NCI-H510A (cell line): ENCODE data around the gene EIF4E1B.

Experiments
- DNase-seq: peaks from one replicate; lab custom pipeline; 2025; lab: John Stamatoyannopoulos, UW

The EIF4E1B gene

DNA sequence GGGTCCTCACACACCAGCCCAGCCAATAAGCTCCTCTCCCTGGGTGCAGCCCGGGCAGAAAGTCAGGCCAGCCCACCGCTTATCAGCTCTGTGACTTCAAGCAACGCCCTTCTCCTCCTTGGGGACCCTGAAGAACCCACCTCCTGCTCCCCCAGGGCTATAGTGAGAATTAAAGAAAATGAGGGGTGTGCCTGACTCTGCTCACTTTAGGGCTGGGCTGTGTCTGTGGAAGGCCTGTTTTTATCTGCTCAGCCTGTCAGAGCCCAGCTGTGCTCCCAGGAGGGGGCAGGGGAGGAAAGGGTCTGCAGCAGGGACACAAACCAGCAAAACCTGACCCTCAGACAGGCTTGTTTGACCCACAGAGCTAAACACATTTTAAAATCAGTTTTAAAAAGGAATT, 24.4 kb upstream of the EIF4E1B start:
- no peak for DNase-seq

DNA sequence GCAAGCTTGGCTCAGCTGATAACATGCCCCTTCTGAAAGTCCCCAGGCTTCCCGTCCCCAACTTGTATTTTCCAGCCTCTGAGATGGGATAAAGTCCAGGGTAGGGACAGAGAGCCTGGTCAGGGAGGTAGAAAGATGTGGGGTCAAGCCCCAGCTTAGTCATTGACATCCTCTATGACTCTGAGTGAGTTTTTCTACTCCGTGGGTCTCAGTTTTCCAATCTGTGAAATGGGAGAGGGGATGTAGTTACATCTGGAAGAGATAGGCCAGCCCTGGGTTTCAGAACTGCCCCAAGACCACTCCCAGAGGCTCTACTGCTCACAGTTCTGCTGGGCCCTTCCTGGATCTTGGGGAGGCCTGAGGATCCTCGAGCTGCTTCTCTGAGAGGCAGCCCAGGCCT, 23.6 kb upstream of the EIF4E1B start:
- DNase-seq: no peak

DNA sequence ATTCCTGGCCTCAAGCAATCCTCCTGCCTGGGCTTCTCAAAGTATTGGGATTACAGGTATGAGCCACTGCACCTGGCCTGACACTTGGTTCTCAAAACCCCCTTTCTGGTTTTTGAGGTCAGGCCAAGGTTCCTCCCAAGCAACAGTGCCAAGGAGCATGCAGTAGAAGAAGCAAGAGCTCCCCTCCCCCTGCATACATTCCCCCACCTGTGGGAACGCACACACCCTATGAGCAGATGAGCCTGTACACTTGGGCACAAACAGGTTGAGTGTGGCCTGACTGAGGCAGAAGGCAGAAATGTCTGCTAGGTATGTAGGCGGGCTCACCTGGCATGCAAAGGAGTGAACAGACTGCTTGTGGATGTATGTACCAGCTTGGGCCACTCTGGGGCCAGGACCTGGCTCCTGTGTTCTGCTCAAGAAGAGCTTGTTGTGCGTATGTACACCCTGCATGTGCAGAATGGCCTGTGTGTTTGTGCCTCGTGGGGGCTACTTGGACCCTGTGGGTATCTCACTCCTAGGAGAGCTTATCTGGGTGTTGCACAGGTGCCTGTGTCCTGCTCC, 22.3 kb upstream of the EIF4E1B start:
- no peak for DNase-seq

DNA sequence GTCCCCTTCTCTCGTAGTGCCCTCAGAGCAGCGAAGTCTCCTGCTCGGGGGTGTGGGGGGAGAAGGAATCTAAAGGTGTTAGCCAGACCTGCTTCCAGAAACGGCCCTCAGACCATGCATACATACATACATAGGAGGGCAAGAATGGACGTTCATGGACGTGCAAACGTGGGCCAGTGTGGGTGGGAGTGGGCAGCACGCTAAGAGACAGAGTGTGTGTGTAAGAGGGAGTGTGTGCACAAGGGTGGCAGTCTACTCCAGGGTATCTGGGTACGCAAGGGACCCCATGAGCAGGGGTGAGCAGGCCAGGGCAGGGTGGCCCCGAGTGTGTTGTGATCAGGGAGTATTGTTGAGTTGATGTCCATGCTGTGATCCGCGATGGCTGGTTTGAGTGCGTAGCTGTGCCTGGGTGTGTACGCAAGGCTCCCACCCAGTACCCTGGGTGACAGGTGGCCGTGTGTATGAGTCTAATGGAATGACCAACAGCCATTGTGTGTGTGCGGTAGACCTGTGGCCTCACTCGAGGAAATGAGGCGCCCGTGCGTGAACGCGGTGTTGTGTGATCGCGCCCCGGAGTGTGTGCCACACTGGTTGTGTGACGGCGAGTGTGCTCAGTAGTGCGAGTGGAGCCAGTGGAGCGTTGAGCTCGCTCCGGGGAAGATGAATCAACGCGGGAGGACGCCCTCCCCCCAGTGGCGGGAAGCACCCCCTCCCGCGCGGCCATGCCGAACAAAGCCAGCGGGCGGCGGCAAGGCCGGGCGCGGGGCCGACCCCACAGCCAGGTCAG, 21.3 kb upstream of the EIF4E1B start:
- no peak for DNase-seq

DNA sequence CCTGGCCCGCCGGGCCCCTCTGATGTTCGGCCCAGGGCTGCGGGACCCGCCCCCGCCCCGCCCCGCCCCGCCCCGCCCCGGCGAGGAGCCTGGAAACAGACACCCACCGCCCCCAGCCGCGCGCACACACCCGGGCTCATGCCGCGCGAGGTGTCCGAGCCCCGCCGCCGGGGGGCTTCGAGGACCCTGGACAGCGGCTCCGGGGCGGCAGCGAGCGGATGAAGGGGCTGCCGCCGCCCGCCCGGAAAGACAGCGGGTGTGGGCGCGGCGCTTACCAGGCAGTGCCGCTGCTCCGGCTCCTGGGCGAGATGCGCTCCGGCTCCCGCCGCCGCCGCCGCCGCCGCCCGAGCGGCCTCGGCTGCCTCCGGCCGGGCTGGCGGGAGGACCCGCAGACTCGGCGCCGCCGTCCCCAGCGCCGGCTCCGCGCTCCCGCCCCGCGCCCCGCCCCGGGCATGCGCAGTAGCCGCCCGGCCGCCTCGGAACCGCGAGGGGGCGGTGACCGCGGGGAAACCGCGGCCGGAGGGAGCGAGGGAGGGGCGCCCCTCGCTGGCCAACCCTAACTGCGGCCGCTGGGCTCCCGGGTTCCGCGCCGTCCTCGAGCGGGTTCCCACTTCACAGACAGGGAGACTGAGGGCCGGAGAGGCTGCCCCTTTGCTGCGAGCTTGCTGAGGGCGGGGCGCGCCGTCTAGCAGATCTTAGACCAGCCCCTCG, 20.6 kb upstream of the EIF4E1B start, which contains the start of gene GPRIN1:
TSS of gene GPRIN1 (minus strand) at position 433 of the 711 bp plus-strand sequence. CDS start 10,322 bp downstream, outside the sequence.
- DNase-seq: peak; percentile 27

DNA sequence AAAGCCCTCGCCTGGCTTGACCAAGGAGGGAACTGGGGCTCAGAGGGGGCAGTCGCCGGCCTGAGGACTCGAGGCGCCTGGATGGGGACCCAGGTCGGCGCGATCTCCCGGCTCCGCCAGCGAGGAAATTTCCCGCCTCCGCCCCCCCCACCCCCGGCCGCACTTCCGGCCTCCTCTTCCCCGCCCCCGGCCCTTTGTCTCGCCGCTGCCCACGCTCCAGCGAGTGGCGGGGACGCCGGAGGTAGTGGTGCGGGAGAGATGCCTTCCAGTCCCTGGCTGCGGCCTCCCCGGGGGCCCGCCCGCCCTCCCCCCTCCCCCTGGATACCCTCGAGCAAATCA, 20.1 kb upstream of the EIF4E1B start:
- DNase-seq: no peak

DNA sequence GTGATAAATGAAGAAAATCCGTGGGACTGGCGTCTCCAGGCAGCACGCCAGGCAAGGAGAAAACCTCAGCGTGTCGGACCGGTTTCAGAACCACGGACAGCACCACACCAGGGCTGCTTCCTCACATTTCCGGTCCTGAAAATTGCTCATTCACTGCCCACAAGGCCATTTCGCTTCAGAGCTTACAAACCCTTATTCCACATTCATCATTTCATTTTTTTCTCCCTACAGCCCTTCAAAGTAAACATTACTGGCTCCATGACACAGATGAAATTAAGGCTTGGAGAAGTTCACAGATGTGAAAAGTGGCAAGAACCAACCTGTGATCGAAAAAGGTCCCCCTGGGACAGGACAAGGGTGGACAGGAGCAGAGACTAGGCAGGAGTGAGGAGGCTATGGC, 19.0 kb upstream of the EIF4E1B start:
- no peak for DNase-seq

DNA sequence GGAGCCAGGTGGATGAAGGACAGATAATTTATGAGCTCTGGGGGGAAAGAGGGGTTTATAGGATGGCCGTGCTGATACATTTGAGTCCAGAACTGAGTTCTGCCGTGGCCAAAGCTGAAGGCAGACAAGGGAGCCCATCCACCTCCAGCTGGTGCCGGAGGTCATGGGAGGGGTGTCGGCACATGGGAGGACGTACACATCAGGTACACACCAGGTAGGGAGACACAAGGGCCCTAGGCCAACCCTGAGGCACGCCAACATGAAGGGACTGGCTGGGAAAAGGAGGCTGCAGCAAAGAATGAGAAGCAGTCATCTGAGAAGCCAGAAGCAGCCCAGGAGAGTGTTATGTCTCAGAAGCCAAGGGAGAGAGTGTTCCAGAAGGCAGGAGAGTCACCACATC, 18.5 kb upstream of the EIF4E1B start:
- DNase-seq: no peak

DNA sequence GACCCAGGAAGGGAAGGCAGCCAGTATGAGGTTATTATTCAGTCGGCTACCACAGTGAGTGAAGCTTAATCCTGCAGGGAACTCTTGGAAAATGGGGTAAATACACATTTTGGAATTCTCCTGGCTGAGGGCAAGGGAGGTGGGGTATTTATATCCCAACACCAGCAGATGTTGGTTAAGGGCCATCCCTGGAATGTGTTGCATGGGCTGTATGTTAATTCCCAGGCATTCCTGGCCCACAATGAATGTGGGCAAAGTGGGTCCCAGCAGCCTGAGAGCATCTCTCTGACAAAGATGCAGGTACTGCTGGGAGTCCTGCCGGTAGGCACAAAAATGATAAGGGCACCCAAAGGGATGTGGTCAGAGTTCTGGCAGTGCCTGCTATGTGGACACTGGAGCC, 17.6 kb upstream of the EIF4E1B start:
- DNase-seq: no peak

DNA sequence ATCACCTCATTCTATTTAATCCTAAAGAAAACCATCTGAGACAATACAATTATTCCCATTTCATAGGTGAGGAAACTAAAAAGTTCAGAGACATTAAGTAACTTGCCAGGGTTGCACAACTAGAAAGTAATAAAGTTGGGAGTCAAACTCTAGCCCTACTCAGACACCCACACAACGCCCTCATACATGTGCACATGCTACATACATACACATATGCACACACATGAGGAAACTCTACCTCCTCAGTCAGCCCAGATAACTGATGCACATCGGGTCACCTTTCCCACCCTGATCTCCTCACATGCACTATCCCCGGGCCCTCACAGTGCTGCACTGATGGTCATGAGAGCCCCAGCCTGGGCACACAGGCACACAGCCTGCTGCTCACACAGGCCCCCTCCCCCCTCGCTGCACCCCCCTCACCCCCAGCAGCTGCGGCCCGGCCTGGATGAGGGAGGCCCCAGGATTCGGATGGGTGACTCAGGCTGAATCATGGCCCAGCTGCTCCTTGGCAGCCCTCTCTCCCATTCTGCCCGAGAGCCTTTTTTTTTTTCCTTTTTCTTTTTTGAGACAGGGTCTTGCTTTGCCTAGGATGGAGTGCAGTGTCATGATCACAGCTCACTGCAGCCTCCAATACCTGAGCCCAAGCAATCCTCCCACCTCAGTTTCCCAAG, 15.5 kb upstream of the EIF4E1B start:
- no peak for DNase-seq

DNA sequence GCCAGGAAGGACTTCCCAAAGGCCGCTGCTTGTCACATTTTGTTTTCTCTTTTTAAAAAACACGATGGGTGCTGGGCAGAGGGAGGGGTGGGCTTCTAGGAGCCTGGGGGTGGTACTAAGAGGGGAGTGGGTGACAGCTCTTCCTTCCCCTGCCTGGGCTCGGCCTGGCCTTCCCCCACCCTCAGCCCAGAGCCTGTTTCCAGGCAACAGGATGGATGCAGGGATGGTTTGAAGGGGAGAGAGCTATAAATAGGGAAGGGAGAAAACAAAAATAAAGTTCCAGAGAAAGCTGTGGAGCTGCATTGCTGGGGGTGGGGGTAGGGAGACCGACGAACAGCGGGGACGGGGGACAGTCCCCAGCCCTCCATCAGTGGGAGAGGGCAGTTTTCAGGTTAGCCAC, 14.0 kb upstream of the EIF4E1B start:
- DNase-seq: no peak

DNA sequence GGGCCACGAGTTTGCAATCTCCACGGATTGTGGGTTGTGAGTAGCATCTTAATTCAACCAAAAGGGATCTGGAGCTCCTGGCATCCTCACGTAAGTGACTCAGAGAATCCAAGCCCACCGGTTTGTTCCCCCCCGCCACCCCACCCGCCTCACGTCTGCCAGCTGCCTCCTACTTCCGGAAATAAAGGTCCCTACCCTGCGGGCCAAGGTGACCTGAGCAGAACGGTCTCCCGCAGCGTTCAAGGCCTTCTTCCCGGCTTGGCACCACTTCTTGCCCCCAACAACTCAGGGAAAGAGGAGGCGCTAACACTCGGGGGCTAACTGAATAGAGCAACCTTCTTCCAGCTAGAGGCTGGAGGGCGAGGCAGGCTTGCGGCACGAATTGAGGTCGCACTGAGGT, 11.7 kb upstream of the EIF4E1B start:
- DNase-seq: no peak

DNA sequence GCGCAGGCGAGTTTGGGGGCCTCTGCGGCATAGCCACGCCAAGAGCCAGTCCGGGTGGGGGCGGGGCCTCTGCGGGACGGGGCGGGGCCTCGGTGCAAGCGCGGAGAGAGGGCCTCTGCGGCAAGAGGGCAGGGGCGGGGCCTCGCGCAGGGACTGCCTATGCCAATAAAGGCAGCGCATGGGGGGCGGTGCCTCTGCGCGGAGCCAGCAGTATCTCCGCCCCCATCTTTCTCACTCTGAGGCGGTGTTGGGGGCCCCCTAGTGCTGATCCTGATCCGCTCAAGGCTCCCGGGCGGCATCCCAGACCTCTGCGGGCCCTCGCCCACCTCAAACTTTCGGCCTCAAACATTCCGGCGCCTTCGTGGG, 11.3 kb upstream of the EIF4E1B start:
- DNase-seq: no peak

DNA sequence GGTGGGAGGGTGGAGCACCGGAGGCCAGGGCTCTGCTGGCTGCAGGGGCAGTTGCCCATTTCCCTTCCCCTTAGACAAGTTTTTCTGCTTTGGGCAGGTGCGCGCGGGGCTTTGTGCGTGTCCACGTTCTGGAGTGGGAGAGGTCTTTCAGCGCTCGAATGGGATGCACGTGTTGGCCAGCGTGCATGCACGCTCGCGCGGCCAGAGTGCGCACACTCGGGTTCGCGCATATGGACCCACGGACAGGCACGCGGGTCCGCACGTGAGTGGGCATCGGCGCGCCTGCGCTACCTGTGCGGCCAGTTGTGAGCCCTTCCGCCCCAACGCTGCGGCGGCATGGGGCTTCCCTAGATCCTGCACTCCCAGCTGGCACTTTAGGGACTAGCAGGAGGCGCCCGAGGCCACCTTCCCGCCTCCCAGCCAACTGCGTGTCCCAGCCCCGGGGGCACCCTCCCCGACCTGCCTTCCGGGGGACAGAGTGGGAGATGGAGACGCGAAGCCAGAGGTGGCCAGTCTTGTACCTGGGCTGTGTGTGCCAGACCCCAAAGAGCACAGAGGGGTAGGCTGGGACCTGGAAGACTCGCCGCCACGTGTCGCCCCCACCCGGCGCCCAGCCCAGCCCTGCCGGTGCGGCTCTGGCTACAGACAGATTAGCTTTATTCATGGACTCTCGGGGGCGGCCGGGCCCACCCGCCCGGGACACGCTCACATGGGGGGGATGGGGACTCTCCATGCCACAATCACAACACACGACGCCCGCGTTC, 10.7 kb upstream of the EIF4E1B start:
- no peak for DNase-seq

DNA sequence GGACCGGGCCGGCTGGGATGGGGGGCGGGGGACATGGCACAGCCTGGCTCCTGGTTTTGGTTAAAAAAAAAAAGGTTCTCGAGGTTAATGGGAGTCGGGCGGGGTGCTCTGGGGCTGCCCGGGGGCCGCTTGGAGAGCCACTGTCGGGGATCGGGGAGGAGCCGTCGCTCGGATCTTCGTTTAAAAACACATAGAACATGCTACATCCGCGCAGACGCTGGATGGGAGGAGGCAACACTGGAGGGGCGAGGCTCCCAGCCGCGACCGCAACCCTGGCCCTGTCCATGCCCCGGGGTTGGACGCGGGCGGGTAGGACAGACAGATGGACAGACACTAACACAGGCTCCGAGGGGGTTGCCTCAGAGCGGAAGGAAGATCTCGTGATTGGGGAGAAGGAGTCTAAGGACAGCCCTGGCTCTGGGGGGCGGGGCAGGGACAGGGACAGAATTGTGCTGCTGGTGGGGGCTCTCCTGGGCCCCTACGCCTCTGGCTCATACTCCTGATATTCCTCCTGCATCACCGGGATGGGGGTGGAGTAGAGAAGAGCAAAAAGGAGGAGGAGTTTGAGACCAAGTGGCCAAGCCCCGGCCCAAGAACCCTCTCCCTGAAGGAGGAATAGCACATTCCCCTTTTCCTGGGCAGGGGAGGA, 10.0 kb upstream of the EIF4E1B start:
- DNase-seq: no peak

DNA sequence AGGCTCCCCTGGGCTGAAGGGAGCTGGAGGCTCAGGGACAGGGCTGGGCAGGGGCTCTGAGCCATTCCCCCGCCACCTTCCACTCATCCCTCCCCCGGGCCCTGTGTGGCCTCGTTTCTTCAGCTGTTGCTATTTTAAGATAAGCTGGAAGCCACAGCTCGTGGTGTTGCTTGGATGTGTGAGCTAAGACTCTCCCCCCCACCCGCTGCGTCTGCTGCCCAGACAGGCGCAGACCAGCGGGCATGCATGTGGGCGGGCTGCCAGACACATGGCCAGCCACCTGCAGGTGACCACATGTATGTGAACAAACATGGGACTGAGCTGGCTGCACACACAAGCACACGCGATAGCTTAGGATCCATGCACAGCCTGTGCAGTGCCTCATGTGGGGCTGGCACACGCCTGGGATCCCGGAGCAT, 8.8 kb upstream of the EIF4E1B start:
- DNase-seq: no peak

DNA sequence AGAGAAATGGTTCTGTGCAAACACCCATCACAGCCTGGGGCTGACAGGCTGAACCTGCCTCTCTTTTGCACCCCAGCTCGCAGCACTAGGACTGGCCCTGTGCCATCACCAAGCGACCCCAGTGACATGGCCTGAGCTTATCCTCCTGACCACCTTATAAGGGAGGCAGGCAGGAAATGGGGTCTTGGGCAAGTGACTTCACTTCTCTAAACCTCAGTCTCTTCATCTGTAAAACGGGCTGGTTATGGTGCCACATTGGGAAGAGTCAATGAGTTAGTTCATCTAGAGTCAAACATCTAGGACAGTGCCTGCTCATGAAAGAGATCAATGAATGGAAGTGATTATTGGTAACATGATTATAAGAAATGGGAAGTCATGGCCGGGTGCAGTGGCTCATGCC, 6.3 kb upstream of the EIF4E1B start:
- no peak for DNase-seq

DNA sequence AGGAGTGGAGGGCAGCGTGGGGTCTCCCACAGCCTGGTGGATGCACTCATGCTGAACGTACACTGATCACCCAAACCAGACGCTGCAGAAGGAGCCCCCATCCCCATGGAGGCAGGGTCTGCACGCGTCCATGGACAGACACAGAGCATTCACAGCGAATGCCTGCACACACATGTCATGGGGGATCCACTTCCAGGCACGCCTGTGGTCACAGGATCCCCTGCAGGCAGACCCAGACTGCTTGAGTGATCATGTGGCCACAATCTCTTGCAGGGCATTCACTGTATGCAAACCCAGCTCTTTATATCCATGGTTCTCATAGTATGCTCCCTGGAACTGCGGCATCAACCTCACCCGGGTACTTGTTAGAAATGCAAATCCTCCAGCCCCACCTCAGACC, 5.5 kb upstream of the EIF4E1B start:
- no peak for DNase-seq

DNA sequence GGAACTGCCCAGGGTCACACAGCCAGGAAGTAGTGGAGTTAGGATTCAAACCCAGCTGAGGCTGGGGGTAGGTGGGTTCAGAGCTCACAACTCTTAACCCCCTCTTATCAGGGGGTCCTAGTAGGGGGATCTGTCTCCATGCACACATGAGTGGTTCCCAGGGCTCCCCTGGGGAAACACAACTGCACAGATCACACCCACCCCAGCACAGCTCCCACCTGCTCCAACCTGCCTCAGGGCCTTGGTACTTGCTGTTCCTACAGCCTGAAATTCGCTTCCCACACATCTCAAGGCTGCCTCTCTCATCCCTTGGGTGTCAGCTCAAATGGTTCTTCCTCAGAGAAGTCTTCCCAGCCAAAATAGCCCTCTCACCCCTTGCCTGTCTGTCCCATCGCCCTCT, 5.0 kb upstream of the EIF4E1B start:
- DNase-seq: no peak

DNA sequence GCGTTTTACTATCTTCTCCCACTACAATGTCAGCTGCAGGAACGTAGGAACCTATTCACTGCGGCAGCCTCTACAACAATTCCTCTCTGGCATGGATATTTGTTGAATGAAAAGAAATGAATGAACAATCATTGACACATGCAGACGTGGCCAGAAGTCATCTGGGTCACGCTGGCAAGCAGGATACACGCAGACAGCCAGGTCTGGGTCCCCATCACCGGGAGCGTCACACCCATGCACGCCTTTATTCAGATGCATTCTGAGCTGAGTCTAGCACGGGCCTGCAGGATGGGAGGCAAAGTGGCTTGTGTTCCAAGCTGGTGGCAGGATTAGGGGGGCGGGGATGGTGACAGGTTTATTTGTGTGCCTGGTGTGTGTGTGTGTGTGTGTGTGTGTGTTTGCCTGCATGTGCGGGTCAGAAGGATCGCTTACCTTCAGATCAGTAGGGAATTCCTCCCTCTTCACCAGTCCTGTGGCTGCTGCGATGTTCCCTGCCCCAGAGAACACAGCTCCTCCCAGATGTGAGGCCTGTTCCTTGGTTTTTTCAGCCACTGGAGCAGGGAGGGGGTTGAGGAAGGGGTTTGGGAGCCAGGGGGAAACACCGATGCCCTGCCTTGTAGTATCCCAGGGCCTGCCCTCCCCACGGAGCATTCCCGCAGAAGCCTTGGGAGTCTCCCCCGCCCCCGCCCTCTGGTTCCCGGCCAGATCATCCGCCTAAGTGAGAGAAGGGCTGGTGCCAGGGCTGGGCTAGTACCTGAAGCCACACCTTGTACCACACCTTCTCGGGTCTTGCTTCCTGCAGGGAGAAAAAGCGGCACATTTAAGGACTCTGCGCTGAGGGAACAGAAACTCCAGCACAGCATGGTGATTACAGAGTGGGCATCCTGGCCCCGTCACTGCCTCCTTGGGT, 4.3 kb upstream of the EIF4E1B start:
- DNase-seq: no peak

DNA sequence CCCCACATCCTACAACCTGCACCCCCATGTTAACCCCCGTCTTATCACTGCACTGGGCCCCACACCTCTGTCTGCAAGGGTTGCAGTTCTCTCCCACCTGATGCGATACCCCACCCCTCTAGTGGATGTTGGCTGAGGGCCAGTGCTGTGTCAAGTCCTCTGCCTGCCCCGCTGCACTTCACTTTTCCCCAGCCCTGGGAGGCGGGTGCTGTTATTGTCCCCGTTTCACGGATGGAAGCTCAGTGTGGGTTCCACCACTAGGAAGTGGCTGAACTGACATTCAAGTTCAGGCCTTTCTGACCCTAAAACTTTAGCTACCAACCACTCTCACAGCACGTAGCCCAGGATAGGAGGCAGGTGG, 3.6 kb upstream of the EIF4E1B start:
- DNase-seq: no peak
